ENCODE measurements around the gene RHEBL1.

RHEBL1 gene

GRCh38 chr12:49025463-49025862 is 44.3 kb downstream of the RHEBL1 start:
- Mint-ChIP-seq H3K4me1 (no peaks in the 10 kb centered on the region), H3K36me3 (peaks cover 15% of the 10 kb centered on the region), H3K27ac (no peak overlapping the region), H3K27me3 (no peaks in the 10 kb centered on the region), H3K9me3 (no peaks in the 10 kb centered on the region), H3K4me3 (no peak overlapping the region)

DNA sequence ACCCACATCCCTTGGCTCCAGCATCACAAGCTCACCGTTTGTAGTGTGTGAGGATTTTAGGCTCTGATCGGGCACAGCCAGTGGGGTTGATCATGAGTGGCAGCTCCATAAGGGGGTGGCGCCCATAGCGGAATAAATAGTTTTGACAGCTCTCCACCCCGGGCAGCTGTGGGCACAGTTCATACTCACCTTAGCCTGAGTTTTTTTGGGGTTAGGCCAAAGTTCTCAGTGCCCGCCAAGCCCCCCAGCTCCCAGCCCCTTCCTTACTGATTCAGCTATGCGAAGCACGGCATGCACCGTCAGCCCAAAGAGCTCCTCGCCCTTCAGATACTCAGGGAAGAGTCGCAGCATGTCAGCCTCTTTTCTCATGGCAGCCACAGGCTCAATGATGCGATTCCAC is 45.2 kb downstream of the RHEBL1 start:
- Mint-ChIP-seq H3K9me3 (no peaks in the 10 kb centered on the region), H3K36me3 (peaks cover 15% of the 10 kb centered on the region), H3K4me1 (peaks cover 5% of the 10 kb centered on the region), H3K27ac (no peak overlapping the region), H3K27me3 (no peaks in the 10 kb centered on the region), H3K4me3 (no peak overlapping the region)

GRCh38 chr12:49023812-49024211 is 46.0 kb downstream of the RHEBL1 start:
- Mint-ChIP-seq H3K36me3 (peaks cover 15% of the 10 kb centered on the region), H3K4me1 (peaks cover 11% of the 10 kb centered on the region), H3K27me3 (no peaks in the 10 kb centered on the region), H3K9me3 (no peaks in the 10 kb centered on the region), H3K4me3 (no peak overlapping the region), H3K27ac (no peak overlapping the region)

- Mint-ChIP-seq H3K4me3 (no peak overlapping the region), H3K36me3 (peaks cover 11% of the 10 kb centered on the region), H3K4me1 (peaks cover 15% of the 10 kb centered on the region), H3K27ac (no peak overlapping the region), H3K9me3 (no peaks in the 10 kb centered on the region), H3K27me3 (no peaks in the 10 kb centered on the region)
Measured at GRCh38 chr12:49022558-49023178, 47.1 kb downstream of the RHEBL1 start.

DNA sequence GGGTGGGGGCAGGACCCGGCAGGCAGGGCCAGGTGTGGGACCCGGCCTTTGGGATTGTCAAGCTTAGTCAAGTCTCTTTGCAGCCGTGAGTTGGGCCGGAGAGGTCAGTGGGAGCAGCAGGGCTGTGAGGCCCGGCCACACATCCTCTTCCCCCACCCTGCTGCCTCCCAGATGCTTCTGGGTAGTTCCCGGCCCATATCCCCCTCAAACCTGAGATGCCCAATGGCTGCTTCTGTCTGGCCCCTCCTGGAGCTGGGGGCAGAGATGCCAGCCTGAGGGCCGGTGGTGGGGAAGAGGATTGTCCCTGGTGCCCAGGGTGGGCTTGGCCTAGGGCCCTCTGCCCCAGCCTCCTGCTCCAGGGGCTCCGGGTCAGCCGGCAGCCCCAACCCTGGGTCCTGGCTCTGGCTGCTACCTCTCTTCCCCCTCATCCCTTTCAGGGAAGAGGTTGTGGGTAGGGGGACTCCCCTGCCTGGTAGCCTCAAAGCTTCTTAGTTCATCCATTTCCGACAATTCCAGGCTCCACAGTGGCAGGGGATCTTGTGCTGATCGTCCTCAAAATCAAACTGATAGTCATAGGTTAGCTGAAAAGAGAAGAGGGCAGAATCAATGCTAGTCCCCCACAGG is 48.4 kb downstream of the RHEBL1 start:
- Mint-ChIP-seq H3K36me3 (peaks cover 16% of the 10 kb centered on the region), H3K4me1 (peaks cover 28% of the 10 kb centered on the region), H3K27me3 (no peaks in the 10 kb centered on the region), H3K9me3 (no peaks in the 10 kb centered on the region), H3K27ac (no peak overlapping the region), H3K4me3 (no peak overlapping the region)

- H3K9me3 Mint-ChIP-seq = no peaks in the 10 kb centered on the region
- H3K27me3 Mint-ChIP-seq = no peaks in the 10 kb centered on the region
- H3K27ac Mint-ChIP-seq = no peak overlapping the region
- no peak overlapping the region for H3K4me3 Mint-ChIP-seq
- peaks cover 18% of the 10 kb centered on the region for H3K36me3 Mint-ChIP-seq
- H3K4me1 Mint-ChIP-seq = peaks cover 36% of the 10 kb centered on the region
Measured at GRCh38 chr12:49020441-49020840, 49.3 kb downstream of the RHEBL1 start.

DNA sequence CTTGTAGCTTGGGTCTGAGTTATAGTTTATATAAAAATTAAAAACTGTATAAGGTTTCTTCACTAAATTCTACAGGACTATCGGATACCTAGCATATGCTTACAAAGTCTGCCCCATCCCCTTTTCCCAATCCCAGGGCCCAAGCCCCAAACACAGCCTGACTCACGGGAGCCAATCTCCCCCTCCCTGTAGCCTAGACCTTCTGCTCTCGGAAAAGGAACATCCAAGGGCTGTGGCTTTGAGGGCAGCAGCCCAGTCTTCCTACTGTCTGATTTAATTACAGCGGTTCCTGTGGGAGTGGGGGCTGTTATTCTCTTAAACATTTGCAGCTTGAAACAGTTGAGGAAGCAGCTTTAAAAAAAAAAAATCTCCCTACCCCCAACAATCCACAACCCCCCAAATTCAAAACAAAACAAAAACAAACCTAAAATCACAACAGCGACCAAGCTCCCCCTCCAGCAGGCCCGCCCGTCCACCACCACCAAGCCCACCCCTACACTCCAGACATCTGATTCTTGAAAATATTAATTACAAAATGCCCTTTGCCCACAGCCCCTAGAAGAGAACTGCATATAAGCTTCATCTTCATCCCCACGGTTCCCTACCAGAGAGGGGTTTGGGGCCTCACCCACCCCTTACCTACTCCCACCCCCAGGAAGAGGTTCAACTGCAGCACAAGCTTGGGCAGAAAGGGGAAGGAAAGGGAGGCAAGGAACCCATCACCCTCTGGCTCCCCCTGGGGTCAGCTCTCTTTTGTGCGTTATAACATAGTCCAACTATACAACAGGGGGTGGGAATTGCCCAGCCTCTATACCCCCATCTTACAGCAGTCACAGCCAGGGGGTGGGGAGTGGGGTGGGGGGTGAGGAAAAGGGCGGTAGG is 50.1 kb downstream of the RHEBL1 start:
- Mint-ChIP-seq H3K4me1 (peaks cover 41% of the 10 kb centered on the region), H3K9me3 (no peaks in the 10 kb centered on the region), H3K27ac (peak overlapping the region; percentile 84), H3K36me3 (peaks cover 18% of the 10 kb centered on the region), H3K4me3 (peak overlapping the region; percentile 94), H3K27me3 (no peaks in the 10 kb centered on the region)

GRCh38 chr12:49019120-49019430 is 50.7 kb downstream of the RHEBL1 start:
- peak overlapping the region; percentile 96 for H3K27ac Mint-ChIP-seq
- no peaks in the 10 kb centered on the region for H3K27me3 Mint-ChIP-seq
- peaks cover 41% of the 10 kb centered on the region for H3K4me1 Mint-ChIP-seq
- H3K36me3 Mint-ChIP-seq = peaks cover 19% of the 10 kb centered on the region
- H3K4me3 Mint-ChIP-seq = peak overlapping the region; percentile 94
- H3K9me3 Mint-ChIP-seq = no peaks in the 10 kb centered on the region

- H3K4me1 Mint-ChIP-seq = peaks cover 41% of the 10 kb centered on the region
- peak within 1 kb of the TSS; percentile 94 for H3K4me3 Mint-ChIP-seq
- peaks cover 19% of the 10 kb centered on the region for H3K36me3 Mint-ChIP-seq
- peak within 1 kb of the TSS; percentile 96 for H3K27ac Mint-ChIP-seq
- H3K9me3 Mint-ChIP-seq = no peaks in the 10 kb centered on the region
- no peaks in the 10 kb centered on the region for H3K27me3 Mint-ChIP-seq
Measured at GRCh38 chr12:49018261-49019119, 51.3 kb downstream of the RHEBL1 start, which contains the start of gene PRKAG1. Gene PRKAG1, minus strand, starts transcription at chr12:49018776. Its CDS starts 36 bp downstream, at chr12:49018740.

GRCh38 chr12:49017891-49018260 is 51.9 kb downstream of the RHEBL1 start:
- H3K36me3 Mint-ChIP-seq = peaks cover 17% of the 10 kb centered on the region
- no peaks in the 10 kb centered on the region for H3K9me3 Mint-ChIP-seq
- peak overlapping the region; percentile 93 for H3K27ac Mint-ChIP-seq
- peak overlapping the region; percentile 94 for H3K4me3 Mint-ChIP-seq
- H3K4me1 Mint-ChIP-seq = peaks cover 41% of the 10 kb centered on the region
- H3K27me3 Mint-ChIP-seq = no peaks in the 10 kb centered on the region

GRCh38 chr12:49015196-49015595 is 54.6 kb downstream of the RHEBL1 start:
- Mint-ChIP-seq H3K4me3 (peak overlapping the region; percentile 36), H3K27ac (no peak overlapping the region), H3K9me3 (no peaks in the 10 kb centered on the region), H3K27me3 (no peaks in the 10 kb centered on the region), H3K4me1 (peaks cover 41% of the 10 kb centered on the region), H3K36me3 (peaks cover 16% of the 10 kb centered on the region)

Measured in activated naive CD4-positive, alpha-beta T cell treated with anti-CD3 and anti-CD28 coated beads, Interleukin-2, amount 50 U/mL, for 24 hours (primary cell).